ENCODE measurements around the gene PSPC1. TPM values are rescaled to one million over a fixed set of nuclear protein-coding genes. Genes with fewer than 3 reads are reported as not detected.

The PSPC1 gene
- total RNA-seq, 2 donors from 2014 or later, result 48.7 to 90.4 TPM

Small RNAs within 50 kb of the gene (small RNA-seq; reads per million reads assigned to genes)
- 0.19 to 0.30 reads per million in 2 donors for gene RN7SL166P

Other genes starting within 250 kb of the PSPC1 start
- gene TPTE2, start 221.4 kb downstream of the PSPC1 start, total RNA-seq, result 1 to 10 TPM in 1 of 2 donors, not detected in 1; 1.1 TPM
- 10 to 100 TPM; 24.3 to 30.5 TPM for gene MPHOSPH8, start 149.3 kb downstream of the PSPC1 start, total RNA-seq
- 10 to 100 TPM; 19.6 to 21.5 TPM for gene ZMYM5, start 80.7 kb upstream of the PSPC1 start, total RNA-seq
- gene ZMYM2, start 175.8 kb upstream of the PSPC1 start, total RNA-seq, result 10 to 100 TPM; 70.7 to 95.6 TPM

Measured in prostate gland (tissue), 2 donors.